GM19035 (cell line): ENCODE measurements around the gene PRG3.
A peak's percentile ranks its signal among the peaks of the same experiment; 100 is the strongest.
"Not testable (repeated sequence)": the region's sequence is repeated elsewhere in the genome, so short reads cannot be mapped to it uniquely, and the experiment has no call there.

Experiments
- ATAC-seq: cut with Tn5 transposase; IDR thresholded peaks from one replicate; pipeline ENCODE4 v1.9.1; 2021; ENCODE audit not compliant: unreplicated experiment

Gene PRG3

DNA sequence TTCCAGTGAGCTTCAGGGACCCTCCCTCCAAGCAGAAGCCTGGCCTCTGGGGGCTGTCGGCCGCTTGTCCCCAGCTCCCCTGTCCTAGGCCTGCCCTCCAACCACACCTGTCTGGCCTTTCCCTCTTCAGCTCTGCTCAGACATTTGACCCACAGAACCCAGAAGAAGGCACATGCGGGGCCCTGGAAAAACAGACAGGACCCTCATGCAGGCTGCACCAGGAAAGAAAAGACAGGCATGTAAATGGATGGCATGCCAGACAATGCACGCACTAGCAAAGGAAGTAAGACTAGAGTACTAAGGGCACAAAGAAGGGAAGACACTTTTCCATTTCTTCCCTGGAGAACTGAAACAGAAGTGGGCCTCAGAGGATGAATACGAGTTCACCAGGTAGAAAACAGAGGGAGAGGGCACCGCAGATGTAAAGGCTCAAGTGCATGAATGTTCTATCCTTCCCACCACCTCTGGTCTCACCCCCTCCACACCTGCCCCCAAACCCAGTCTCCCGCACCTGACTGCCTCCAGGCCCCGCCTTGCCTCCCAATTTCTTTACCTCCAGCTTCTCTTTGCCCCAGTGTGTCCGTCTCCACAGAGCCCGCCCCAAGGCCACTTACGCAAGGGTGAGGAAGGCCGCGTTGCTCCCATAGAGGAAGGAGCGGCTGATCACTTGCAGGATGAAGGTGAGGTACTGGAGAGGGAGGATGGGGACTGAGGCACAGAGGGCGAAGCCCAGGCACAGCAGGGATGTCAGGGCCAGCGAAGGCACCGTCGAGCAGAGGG is 28.6 kb upstream of the PRG3 start:
- no peak for ATAC-seq

DNA sequence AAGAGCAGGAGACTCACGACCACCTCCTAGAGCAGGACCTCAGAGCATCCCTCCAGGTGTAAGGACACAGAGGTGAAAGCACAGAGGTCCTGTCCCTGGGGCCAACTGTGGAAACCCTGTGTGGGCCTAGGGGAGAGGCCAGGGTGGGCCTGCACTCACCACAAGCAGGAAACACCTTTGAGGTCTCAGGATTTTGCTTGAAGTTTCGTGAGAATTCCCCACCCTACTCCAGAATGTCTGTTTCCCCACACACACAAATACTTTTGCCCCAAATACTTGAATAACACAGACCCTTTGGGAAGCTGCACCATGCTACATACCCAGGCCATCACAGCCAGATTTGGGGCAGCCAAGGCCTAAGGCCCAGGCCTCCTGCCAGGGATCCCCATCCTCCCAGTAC is 27.8 kb upstream of the PRG3 start:
- no peak for ATAC-seq

GRCh38 chr11:57407941-57408475 is 27.1 kb upstream of the PRG3 start:
- no peak for ATAC-seq

GRCh38 chr11:57407010-57407920 is 26.3 kb upstream of the PRG3 start:
- ATAC-seq, result no peak

DNA sequence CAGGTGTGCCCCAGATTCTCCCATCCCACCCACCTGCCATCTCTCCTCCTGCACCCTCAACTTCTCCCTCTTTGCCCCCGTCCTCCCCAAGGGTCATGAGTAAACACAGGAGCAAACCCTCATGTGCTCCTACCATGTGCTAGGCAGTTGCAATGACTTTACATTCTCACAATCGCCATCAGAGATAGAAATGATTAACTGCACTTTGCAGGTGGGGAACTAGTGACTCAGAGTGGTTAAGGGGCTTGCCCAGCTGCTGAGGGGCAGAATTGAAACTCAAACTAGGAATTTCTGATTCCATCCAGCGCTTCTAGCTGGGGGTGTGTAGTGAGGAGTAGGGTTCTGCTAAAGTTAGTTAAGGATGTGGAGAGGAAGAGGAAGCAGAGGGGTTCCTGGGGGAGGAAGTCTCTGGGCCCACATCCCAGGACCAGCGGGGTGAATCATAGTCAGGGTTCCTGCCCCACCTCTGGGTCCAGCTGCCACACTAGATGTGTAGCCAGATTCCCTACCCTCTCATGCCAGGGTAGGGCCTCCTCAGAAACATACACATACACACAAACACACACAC is 25.5 kb upstream of the PRG3 start:
- peak; percentile 72 for ATAC-seq

GRCh38 chr11:57405271-57405860 is 24.4 kb upstream of the PRG3 start:
- no peak for ATAC-seq

GRCh38 chr11:57403802-57404147 is 22.8 kb upstream of the PRG3 start:
- ATAC-seq, result no peak

GRCh38 chr11:57403003-57403801 is 22.3 kb upstream of the PRG3 start:
- ATAC-seq, result not testable (repeated sequence)

DNA sequence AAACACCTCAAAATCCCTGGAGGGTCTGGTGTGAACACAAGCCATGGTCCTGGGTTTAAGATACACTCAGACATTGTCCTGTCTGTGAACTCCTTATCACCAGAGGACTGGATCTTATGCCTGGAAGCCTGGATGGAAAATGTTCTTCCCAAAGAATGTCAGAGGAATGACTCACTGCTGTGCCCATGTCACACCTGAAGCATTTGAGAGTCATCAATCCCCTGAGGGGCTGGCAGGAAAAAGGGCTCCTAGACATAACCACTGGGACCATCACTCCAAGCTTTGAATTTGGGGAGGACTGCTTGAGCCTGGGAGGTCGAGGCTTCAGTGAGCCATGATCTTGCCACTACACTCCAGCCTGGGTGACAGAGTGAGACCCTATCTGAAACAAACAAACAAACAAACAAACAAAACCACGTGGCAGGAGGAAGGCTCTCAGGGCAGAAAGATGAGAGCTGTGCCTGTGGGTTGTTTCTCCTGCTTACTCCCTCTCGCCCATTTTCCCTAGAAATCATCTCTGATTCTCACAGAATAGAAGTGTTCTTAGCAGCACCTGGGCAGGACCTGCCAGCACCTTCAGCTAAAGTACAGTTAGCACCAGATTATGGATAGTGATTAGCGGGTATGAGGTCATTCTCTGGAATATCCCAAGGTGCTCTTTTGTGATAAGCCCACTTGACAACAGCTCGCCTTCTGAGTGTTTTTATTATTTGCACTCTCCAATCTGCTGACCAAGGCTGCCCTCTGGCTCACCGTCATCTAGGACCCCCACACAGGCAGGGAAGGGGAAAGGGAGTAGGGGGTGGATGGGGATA is 21.4 kb upstream of the PRG3 start:
- ATAC-seq, result no peak

GRCh38 chr11:57399972-57400578 is 19.1 kb upstream of the PRG3 start:
- ATAC-seq, result no peak

GRCh38 chr11:57399221-57399620 is 18.3 kb upstream of the PRG3 start:
- no peak for ATAC-seq

- no peak for ATAC-seq
These were observed 16.5 kb upstream of the PRG3 start for GRCh38 chr11:57397394-57397990.

DNA sequence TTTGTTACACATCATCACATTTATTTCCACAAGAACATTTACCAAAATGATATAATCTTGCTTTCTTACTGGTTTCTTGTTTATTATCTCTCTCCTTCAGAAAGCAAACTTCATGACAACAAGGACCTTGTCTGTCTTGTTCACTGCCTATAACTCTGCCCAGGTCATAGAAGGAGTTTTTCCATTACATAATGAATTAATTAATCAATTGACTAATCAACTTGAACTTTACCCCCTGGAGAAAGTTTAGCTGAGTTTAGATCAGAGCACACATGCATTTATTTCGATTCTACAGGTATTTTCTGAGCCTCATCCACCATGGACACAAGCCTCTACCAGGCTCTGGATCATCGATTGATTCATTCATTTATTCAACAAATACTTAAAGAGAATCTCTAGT is 15.8 kb upstream of the PRG3 start:
- no peak for ATAC-seq

DNA sequence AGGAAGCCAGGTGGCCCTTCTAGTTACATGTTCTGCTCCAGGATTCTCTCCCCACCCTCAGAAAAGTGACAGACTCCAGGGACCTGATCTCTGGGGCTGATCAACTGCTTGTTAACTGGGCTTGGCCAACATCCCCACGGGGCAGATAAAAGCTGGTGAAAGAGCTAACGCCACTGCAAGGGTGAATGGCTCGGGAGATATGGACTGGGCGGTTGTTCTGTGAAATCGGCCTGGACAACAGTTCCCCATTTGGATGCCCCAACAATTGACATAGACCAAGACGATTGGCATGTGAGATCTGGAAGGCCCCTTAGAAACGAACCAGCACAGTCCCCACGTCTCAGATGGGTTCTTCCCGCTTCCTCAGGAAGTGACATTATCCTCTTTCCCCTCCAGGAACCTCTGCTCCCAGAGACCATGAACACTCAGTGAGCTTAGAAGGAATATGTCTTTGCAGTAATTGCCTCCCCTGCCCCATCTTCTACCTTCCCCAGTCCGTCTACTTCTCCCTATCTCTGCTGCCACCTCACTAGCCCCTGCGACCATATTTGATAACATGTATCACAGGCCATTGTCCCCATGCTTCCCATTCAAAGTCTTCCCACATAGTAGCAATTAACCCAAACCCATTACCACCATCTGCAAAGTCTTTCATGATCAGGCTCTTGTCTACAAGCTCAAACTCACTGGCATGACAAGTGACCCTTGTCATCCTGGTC is 15.1 kb upstream of the PRG3 start:
- no peak for ATAC-seq

- ATAC-seq, result no peak
These were observed 13.4 kb upstream of the PRG3 start for GRCh38 chr11:57394203-57394965.

- ATAC-seq, result no peak
These were observed 11.8 kb upstream of the PRG3 start for GRCh38 chr11:57392763-57393105.

DNA sequence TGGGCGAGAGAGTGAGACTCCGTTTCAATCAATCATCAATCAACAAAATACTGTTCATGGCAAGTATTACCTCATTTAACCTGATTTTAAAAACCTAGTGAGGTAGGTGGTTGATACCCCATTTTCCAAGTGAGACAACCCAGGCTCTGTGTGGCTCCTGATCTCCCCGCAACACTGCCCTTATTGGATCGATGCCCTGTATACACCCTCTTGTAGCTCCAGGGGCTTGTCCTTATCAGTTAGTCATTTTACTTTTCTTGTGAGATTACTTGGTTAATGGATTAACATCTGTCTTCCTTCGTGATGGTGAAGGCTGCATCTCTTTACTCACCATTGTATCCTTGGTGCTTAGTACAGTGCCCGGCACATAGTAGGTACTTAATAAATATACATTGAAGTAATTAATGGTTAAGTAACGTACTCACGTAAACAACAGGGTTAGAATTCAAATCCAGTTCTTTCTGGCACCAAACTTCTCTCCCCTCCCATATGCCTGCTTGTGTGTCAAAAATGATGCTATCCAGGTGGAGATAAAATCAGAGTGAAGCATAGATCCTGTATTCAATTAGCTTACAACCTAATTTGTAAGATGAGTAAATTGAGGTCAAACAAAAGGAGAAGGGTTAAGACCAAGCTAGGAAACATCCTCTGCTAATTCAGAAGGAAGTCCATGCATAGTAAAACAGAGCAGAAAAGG is 11.3 kb upstream of the PRG3 start:
- ATAC-seq, result no peak
